ENCODE data around the gene MRPL53.

DNA sequence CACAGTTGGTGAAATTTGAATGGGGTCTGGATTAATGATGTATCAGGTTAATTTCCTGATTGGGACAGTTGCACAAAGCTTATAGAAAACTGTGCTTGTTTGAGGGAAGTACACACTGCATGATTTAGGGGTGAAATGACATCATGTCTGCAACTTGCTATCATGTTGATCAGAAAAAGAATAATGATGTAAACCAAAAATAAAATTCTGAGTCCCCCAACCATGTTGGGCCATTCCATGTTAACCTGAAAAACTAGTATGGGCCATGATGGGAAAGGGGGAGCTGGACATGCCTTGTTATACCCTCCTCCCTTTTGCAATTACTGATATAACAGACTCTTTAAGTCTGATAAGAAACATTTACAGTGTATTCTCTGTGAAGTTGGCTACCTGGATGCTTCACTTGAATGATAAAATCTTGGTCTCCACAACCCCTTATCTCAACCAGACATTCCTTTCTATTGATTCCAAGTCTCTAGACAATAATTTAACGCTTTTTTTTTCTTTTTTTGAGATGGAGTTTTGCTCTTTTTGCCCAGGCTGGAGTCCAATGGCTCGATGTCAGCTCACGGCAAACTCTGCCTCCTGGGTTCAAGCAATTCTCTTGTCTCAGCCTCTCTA is 21.8 kb downstream of the MRPL53 start:
- TF ChIP-seq POLR2A (IDR thresholded peaks at IDR 0.05), result no peak
- no peak for TF ChIP-seq CTCF (IDR thresholded peaks at IDR 0.05)
